ENCODE measurements around the gene ANKRD13B.

ANKRD13B gene

DNA sequence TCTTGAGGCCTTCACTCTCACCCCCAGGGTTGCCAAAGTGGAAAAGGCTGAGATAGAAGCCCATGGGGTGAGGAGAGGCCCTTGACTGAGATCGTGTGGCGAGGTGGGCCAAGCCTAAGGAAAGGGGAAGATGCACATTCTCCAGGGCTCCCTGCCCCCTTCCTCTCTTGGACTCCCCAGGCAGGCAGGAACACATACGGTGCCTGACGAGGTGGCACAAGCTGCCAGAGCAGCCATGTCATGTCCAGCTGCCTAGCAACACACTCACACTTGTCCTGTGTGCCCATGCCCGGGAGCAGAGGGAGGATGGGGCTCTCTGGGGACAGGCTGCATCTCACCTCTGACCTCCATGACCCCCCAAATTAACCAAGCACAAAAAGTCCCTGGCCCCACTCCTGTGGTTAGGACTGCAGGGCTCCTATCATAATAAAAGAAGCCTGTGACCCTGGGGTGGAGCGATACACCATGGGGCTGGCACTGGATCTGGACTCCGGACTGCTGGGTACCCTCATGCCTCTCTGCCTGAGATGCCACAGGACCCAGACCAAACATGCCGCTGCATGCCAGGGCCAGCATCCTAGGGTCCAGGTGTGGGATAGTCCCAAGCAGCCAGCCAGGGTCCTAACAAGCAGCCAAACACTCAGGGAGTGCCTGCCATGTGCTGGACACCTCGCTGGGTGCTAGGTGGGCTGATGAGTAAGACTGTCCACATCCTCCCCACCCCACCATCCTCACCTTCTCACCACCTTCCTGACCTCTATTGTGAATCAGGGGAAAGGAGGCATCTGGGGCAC is 6.1 kb upstream of the ANKRD13B start:
- Histone ChIP-seq H3K9me3 (ENCODE audit: control insufficient read depth, low read depth, low read length) (no peaks in the 10 kb centered on the region), H3K9ac (ENCODE audit: low read length) (no peak overlapping the region), H3K4me1 (ENCODE audit: control insufficient read depth, low read depth, low read length) (peaks cover 37% of the 10 kb centered on the region), H3K36me3 (ENCODE audit: control insufficient read depth, low read depth, low read length) (peaks cover 4% of the 10 kb centered on the region), H3K27me3 (ENCODE audit: control insufficient read depth, insufficient read depth, low read length) (peaks cover 8% of the 10 kb centered on the region), H3K27ac (ENCODE audit: low read length) (no peak overlapping the region), H3K4me3 (ENCODE audit: low read length) (no peak overlapping the region)

DNA sequence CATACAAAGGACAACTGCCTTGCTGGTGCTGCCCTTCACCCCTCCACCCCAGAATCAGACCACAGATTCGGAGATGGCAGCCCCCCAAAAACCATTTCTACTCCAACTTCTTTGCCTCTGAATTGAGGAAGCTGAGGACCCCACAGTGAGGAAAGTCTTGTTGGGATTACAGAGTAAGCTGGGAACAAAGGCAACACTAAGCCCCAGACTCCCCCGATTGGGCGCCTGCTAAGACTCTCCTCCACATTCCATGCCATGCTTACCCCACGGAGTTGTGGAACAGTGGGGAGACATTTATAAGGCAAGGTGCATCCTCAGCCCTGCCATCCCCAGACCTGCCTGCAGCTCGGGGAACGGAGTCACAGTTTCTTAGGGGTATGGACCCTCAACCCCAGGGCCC is 5.3 kb upstream of the ANKRD13B start:
- Histone ChIP-seq H3K9me3 (ENCODE audit: control insufficient read depth, low read depth, low read length) (no peaks in the 10 kb centered on the region), H3K9ac (ENCODE audit: low read length) (no peak overlapping the region), H3K27me3 (ENCODE audit: control insufficient read depth, insufficient read depth, low read length) (peaks cover 8% of the 10 kb centered on the region), H3K4me3 (ENCODE audit: low read length) (no peak overlapping the region), H3K36me3 (ENCODE audit: control insufficient read depth, low read depth, low read length) (no peaks in the 10 kb centered on the region), H3K27ac (ENCODE audit: low read length) (no peak overlapping the region), H3K4me1 (ENCODE audit: control insufficient read depth, low read depth, low read length) (peaks cover 44% of the 10 kb centered on the region)

DNA sequence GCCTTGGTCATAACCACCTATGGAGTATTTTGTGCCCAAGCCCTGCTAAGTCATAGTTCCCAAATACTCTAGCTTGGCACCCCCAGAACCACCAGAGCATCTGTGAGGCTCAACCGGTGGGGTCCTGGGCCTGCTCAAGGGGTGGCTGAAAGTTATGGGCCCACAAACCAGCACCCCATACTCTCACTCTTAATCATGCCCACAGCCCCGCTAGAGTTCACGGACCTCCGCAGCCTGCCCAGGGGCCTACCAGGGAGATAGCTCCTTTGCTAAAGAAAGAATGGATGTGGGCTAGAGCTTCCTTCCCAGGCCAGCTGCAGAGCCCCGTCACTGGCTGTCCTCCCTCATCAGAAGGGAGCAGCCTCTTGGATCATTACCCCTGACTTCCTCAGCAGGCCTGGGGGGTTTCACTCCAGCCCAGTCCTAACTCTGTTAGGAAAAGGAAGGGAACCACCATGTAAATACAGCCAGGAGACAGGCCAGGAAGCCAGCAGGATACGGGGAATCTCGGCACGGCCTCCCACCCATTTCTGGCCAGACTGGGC is 4.8 kb upstream of the ANKRD13B start:
- Histone ChIP-seq H3K27me3 (ENCODE audit: control insufficient read depth, insufficient read depth, low read length) (peaks cover 8% of the 10 kb centered on the region), H3K9ac (ENCODE audit: low read length) (no peak overlapping the region), H3K4me1 (ENCODE audit: control insufficient read depth, low read depth, low read length) (peaks cover 45% of the 10 kb centered on the region), H3K36me3 (ENCODE audit: control insufficient read depth, low read depth, low read length) (no peaks in the 10 kb centered on the region), H3K27ac (ENCODE audit: low read length) (no peak overlapping the region), H3K9me3 (ENCODE audit: control insufficient read depth, low read depth, low read length) (no peaks in the 10 kb centered on the region), H3K4me3 (ENCODE audit: low read length) (peak overlapping the region; percentile 69)

DNA sequence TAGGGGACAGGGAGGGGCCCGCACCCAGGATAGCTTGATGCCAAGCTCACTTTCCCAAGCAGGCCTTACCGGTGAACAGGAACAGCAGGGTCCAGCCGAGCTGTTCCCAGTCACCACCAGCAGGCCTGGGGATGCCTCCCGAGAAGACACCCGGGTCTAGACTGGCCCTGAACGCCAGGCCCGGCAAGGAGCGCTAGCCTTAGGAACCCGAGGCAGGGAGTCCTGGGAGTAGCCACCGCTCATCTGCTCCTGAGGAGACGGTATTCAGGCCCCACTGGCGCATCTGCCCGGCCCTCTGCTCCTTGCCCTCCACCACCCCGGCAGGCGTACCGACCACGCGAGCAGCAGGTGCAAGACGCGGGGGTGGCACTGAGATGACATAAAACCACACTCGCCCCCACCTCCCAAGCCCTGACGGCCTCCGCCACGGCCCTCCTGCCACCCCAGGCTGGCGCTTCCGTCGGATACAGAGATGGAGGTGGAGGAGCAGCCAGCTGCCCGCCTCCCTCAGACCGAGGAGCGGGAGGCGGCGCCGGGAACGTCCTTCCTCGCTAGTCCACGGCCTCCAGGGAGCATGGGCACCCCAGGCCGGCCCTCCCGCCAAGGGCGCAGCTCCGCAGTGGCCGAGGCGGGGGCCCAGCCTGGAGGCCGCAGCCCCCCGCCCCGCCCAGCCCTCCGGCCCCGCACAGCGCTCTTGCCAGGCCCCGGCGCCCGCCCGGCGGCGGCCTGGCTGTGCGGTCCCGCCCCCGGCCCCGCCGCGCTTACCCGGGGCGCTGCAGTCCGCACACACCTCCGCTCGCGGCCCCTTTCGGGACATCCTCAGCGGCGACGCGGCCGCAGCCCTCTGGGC is 4.1 kb upstream of the ANKRD13B start:
- Histone ChIP-seq H3K27me3 (ENCODE audit: control insufficient read depth, insufficient read depth, low read length) (peaks cover 8% of the 10 kb centered on the region), H3K27ac (ENCODE audit: low read length) (no peak overlapping the region), H3K9me3 (ENCODE audit: control insufficient read depth, low read depth, low read length) (no peaks in the 10 kb centered on the region), H3K36me3 (ENCODE audit: control insufficient read depth, low read depth, low read length) (no peaks in the 10 kb centered on the region), H3K4me1 (ENCODE audit: control insufficient read depth, low read depth, low read length) (peaks cover 45% of the 10 kb centered on the region), H3K9ac (ENCODE audit: low read length) (peak overlapping the region; percentile 43), H3K4me3 (ENCODE audit: low read length) (peak overlapping the region; percentile 69)

DNA sequence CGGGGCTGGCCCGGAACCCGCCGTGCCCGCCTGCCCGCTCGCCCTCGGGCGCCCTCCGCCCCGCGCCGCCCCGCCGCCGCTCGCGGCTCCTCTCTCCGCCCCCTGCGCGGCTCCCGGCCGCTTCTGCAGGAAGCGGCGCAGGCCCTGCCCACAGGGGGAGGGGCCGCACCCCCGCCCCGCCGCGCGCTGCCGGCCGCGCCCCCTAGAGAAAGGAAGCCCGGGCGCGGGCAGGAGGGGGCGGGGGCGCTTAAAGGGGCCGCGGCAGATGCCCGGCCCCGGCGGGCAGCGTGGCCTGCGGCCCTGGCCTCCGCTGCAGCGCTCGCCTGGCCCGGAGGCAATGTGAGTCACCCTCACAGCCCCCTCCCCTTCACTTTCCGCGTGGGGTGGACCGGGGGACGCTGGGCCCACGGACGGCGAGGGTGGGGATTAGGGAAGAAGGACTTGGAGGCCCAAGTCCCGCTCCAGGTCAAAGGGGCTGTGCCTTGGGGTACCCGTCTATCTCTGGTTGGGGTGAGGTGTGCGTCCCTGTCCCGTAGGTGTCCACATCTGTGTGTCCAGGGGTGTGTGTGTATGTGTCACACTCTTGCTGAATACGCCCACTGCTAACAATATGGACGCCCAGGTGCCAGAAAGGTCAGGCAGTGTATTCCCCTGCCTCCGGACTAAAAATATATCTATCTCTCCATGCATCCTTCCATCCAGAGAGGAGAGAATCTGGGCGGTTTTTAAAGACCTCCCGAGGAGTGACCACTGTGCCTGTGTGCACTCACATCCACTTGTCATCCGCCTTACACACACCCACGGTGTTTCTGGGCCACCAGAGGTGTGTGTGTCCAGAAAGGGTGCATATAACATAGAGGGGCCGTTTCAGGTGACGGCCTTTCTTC is 3.2 kb upstream of the ANKRD13B start, which contains the start of gene GIT1:
GIT1 (minus strand) TSS at position 125 of the 887 bp plus-strand sequence. CDS start 270 bp downstream, outside the sequence.
- H3K27me3 ChIP-seq (ENCODE audit: control insufficient read depth, insufficient read depth, low read length), result peaks cover 8% of the 10 kb centered on the region
- H3K36me3 ChIP-seq (ENCODE audit: control insufficient read depth, low read depth, low read length), result no peaks in the 10 kb centered on the region
- no peaks in the 10 kb centered on the region for H3K9me3 ChIP-seq (ENCODE audit: control insufficient read depth, low read depth, low read length)
- peaks cover 43% of the 10 kb centered on the region for H3K4me1 ChIP-seq (ENCODE audit: control insufficient read depth, low read depth, low read length)
- H3K4me3 ChIP-seq (ENCODE audit: low read length), result peak within 1 kb of the TSS; percentile 82
- peak within 1 kb of the TSS; percentile 67 for H3K9ac ChIP-seq (ENCODE audit: low read length)
- H3K27ac ChIP-seq (ENCODE audit: low read length), result no peak within 1 kb of the TSS

DNA sequence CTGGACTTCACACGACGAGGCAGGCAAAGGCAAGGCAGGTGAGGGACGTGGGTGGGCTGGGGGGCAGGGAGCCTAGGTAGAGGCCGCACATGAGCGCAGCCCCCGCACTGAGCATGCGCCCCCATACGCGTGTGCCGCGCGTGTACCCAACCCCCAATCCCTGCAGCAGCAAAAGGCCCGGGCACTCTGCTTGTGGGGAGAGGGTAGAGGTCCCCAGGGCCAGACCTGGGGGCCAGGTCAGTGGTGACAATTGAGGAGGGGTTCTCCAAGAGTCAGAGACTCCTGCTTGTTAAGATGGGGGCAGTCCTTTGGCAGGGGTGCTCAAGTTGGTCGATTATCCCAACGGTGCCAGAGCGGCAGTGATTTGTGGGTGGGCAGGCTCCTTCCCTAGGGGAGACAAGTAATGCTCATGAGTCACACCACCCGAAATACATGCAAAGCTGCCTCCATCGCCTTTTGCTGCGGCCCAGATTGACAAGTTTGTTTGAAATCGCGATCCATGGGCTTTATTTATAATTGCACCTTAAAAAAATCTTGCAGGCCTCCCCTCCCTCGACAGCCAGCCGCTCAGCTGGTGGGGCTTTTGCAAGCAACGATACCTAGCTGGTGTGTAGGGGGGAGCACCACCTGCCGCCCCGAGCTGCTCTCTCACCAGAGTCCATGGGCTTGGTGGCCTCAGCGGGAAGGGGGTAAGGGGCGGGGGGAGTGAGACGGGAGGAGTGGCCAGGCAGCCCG is 2.4 kb upstream of the ANKRD13B start:
- no peaks in the 10 kb centered on the region for H3K36me3 ChIP-seq (ENCODE audit: control insufficient read depth, low read depth, low read length)
- H3K9ac ChIP-seq (ENCODE audit: low read length), result peak overlapping the region; percentile 67
- no peak overlapping the region for H3K27ac ChIP-seq (ENCODE audit: low read length)

DNA sequence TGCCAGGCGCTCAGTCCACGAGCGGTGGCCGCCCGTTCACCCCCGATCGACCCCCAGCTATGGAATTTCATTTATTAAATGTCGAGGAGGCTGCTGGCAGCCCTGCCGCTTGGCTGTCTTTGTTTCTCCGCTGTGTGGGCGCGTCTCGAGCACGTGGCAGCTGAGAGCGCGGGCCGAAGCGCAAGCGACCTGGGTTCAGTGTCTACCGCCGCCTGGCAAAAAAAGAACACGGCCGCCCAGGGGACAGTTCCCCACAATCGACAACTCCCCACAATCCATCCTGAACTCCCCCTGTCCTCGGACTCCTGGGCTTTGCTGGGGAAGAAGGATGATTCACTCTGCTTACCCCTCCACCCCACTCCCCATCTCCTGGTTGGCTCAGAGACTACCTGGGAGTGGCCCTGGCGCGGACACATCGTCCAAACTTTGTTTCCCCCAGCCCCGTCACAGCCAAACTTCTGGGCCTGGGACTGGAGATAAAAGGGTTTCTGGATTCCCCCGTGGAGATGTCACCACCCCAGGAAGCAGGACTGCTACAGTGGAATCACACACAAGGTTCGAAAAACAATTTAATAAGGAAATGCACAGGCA is 1.7 kb upstream of the ANKRD13B start:
- peaks cover 8% of the 10 kb centered on the region for H3K27me3 ChIP-seq (ENCODE audit: control insufficient read depth, insufficient read depth, low read length)
- H3K9ac ChIP-seq (ENCODE audit: low read length), result peak overlapping the region; percentile 67
- H3K4me3 ChIP-seq (ENCODE audit: low read length), result peak overlapping the region; percentile 82
- no peaks in the 10 kb centered on the region for H3K9me3 ChIP-seq (ENCODE audit: control insufficient read depth, low read depth, low read length)
- peaks cover 35% of the 10 kb centered on the region for H3K4me1 ChIP-seq (ENCODE audit: control insufficient read depth, low read depth, low read length)
- H3K27ac ChIP-seq (ENCODE audit: low read length), result no peak overlapping the region
- no peaks in the 10 kb centered on the region for H3K36me3 ChIP-seq (ENCODE audit: control insufficient read depth, low read depth, low read length)

More for the DNA sequence above, 2.4 kb upstream of the ANKRD13B start:
- H3K27me3 ChIP-seq (ENCODE audit: control insufficient read depth, insufficient read depth, low read length), result peaks cover 8% of the 10 kb centered on the region
- H3K9me3 ChIP-seq (ENCODE audit: control insufficient read depth, low read depth, low read length), result no peaks in the 10 kb centered on the region
- peak overlapping the region; percentile 82 for H3K4me3 ChIP-seq (ENCODE audit: low read length)
- peaks cover 35% of the 10 kb centered on the region for H3K4me1 ChIP-seq (ENCODE audit: control insufficient read depth, low read depth, low read length)

DNA sequence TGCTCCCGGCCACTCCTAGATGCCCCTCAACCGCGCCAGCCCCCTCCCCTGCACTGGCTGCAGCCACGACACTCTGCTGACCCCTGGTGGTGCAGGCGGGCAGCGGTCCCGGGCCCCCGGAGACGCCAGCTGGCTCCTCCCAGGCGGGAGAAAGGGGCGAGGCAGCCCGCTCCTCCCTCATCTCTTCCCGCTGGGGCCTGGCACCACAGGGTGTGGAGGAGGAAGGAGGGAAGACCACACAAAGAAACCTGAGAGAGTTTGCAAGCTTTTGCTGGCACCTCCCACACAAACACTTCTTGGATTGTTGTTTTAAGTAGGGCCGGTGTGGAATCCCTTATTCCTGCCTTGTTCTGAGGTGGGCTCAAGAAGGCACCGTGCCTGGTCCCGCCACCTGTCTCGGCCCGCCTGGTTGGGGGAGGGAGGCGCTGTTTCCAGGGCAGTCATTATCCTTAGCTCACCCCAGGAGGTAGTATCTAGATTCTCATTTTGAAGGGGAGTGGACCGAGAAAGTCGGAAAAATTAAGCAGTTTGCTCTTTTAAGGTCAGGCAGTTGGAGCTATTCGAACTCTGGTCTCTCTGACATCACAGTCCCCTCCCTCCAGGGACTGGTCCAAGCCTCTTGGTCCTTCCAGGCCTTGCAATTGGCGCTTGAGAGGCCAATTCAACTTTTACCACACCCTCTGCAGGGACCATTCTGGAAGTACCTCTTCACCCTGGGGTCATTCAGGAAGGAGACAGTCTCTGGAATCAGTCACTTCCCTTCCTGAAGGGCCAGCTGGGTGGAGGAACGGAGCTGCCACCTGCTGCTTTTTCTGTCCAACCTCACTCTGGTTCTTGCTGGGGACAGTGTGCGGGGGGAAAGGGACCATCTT is 959 bp upstream of the ANKRD13B start:
- Histone ChIP-seq H3K9ac (ENCODE audit: low read length) (peak overlapping the region; percentile 67), H3K9me3 (ENCODE audit: control insufficient read depth, low read depth, low read length) (no peaks in the 10 kb centered on the region), H3K36me3 (ENCODE audit: control insufficient read depth, low read depth, low read length) (no peaks in the 10 kb centered on the region), H3K4me1 (ENCODE audit: control insufficient read depth, low read depth, low read length) (peaks cover 42% of the 10 kb centered on the region), H3K27ac (ENCODE audit: low read length) (no peak overlapping the region), H3K4me3 (ENCODE audit: low read length) (peak overlapping the region; percentile 82), H3K27me3 (ENCODE audit: control insufficient read depth, insufficient read depth, low read length) (peaks cover 8% of the 10 kb centered on the region)

DNA sequence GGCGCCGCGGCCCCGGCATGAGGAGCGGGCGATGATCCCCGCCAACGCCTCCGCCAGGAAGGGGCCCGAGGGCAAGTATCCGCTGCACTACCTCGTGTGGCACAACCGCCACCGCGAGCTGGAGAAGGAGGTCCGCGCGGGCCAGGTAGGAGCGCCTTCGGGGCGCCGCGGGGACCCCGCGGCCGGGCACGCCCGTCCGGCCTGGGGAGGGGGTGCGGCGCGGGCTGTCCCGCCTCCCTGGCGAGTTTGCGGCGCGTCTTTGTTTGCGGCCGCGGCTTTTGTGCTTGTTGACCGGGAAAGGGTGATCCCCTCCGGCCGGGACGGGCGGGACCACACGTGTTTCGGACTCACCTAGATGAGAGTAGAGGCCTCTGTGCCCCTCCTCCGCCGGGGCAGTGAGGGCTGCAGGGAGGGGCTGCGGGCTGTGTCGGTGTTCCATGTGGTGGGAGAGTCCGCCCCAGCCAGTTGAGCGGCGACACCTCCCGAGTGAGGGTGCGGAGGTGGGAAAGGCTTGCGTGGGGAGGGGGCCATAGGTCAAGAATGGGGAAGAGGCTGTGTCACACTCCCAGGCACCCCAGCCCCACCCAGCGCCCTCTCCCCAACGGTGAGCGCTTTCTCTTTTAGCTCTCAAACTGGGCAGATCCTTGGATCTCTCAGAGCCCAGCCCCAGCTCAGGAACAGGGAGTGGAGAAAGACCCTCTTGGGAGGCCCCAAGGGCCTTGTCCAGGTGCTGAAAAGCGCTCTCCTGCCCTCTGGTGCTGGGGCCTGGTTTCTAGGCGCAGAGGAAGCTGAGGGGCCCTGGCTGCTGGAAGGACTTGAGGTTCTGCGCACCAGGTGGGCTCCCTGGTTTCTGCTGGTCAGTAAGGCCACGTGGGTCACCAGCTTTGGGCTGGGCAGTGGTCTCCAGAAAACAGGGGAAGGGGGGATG is 923 bp downstream of the ANKRD13B start:
- Histone ChIP-seq H3K27me3 (ENCODE audit: control insufficient read depth, insufficient read depth, low read length) (peaks cover 8% of the 10 kb centered on the region), H3K4me1 (ENCODE audit: control insufficient read depth, low read depth, low read length) (peaks cover 42% of the 10 kb centered on the region), H3K9ac (ENCODE audit: low read length) (peak overlapping the region; percentile 33), H3K4me3 (ENCODE audit: low read length) (peak overlapping the region; percentile 71), H3K36me3 (ENCODE audit: control insufficient read depth, low read depth, low read length) (no peaks in the 10 kb centered on the region), H3K9me3 (ENCODE audit: control insufficient read depth, low read depth, low read length) (no peaks in the 10 kb centered on the region), H3K27ac (ENCODE audit: low read length) (no peak overlapping the region)

Data from iPS-18a (cell line).